Measurements from ENCODE around the gene FGFR2. TPM values are rescaled to one million over a fixed set of nuclear protein-coding genes. Genes with fewer than 3 reads are reported as not detected.
A peak's percentile ranks its signal among the peaks of the same experiment; 100 is the strongest.

Gene FGFR2
- total RNA-seq, 4 donors from 2014 or later: 105 to 222 (median 155) TPM

DNA sequence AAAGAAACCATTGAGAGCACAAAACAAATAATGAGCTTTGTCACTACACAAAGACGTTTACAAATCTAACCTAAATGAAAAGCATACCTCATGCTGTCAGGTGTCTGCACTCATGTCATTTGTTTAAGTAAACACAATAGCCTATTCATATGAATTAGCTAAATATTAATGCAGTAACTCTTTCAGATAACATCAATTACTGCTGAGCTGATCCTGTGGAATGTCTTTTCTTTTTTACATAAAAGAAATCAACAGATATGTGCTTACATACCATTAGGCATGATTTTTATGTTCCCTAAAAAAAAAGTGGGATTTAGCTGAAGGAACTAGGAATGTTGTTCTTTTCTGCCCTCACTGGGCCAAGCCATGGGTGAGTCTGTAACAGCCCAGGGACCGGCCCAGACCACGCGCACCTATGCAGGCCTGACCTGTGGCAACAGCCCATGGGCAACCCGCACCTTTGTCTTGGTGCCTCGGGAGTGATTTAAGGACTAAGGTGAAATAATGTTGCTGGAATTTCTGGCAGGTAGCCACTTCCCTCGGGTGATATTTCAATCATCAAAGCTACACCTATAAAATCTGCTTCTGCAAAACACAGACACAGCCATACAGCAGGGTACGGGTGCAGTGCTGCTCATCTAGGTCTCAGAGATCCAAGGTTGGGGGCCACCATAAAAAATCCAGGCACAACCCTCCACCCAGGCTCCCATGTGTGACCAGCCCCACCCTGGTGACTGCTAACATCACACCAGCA lies 44.6 kb downstream of the FGFR2 start:
- peak overlapping the region; percentile 53 for H3K27ac ChIP-seq
- WGBS: 60% methylated on average over 8 of the region's 8 CpGs
- no peak for DNase-seq (ENCODE audit: low spot score in 2 of 2)
- no peak overlapping the region for H3K4me3 ChIP-seq
- TF ChIP-seq, protein P1, sequence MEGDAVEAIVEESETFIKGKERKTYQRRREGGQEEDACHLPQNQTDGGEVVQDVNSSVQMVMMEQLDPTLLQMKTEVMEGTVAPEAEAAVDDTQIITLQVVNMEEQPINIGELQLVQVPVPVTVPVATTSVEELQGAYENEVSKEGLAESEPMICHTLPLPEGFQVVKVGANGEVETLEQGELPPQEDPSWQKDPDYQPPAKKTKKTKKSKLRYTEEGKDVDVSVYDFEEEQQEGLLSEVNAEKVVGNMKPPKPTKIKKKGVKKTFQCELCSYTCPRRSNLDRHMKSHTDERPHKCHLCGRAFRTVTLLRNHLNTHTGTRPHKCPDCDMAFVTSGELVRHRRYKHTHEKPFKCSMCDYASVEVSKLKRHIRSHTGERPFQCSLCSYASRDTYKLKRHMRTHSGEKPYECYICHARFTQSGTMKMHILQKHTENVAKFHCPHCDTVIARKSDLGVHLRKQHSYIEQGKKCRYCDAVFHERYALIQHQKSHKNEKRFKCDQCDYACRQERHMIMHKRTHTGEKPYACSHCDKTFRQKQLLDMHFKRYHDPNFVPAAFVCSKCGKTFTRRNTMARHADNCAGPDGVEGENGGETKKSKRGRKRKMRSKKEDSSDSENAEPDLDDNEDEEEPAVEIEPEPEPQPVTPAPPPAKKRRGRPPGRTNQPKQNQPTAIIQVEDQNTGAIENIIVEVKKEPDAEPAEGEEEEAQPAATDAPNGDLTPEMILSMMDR (IDR thresholded peaks at IDR 0.05): no peak
- TF ChIP-seq EP300 (IDR thresholded peaks at IDR 0.05) (no peak), POLR2AphosphoS5 (IDR thresholded peaks at IDR 0.05) (no peak), POLR2A (IDR thresholded peaks at IDR 0.05) (no peak)
- H3K36me3 ChIP-seq: peaks cover 22% of the 10 kb centered on the region
- no peaks in the 10 kb centered on the region for H3K27me3 ChIP-seq
- H3K4me1 ChIP-seq: peaks cover 20% of the 10 kb centered on the region
- H3K9me3 ChIP-seq: no peaks in the 10 kb centered on the region

DNA sequence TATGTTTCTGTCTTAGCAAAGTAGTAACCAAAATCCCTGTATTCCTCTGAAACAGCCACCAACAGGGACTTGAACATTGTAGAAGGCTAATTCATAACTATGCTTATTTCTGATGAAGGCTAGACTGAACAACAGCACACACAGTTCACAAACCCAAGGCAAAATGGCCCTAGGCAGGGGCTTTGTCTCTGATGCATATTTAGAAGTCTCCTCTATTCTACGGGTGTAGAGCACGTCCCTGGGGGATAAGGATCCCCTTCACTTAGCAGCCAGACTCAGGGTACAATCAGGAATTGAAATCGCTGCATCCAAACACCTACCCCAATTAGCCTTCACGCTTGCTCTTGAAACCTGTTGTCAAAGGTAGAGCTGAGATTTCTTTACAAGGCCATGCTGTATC lies 45.5 kb downstream of the FGFR2 start:
- no peak for TF ChIP-seq POLR2AphosphoS5 (IDR thresholded peaks at IDR 0.05)
- TF ChIP-seq, protein P1 (IDR thresholded peaks at IDR 0.05): no peak
- no peak for TF ChIP-seq EP300 (IDR thresholded peaks at IDR 0.05)
- TF ChIP-seq POLR2A (IDR thresholded peaks at IDR 0.05): no peak
- H3K9me3 ChIP-seq: no peaks in the 10 kb centered on the region
- peaks cover 20% of the 10 kb centered on the region for H3K4me1 ChIP-seq
- no peak overlapping the region for H3K4me3 ChIP-seq
- H3K27me3 ChIP-seq: no peaks in the 10 kb centered on the region
- 74% methylated on average over 4 of the region's 4 CpGs for WGBS
- DNase-seq (ENCODE audit: low spot score in 2 of 2): peak in 1 of 2 donors; percentile 2
- peak overlapping the region; percentile 53 for H3K27ac ChIP-seq
- peaks cover 22% of the 10 kb centered on the region for H3K36me3 ChIP-seq

DNA sequence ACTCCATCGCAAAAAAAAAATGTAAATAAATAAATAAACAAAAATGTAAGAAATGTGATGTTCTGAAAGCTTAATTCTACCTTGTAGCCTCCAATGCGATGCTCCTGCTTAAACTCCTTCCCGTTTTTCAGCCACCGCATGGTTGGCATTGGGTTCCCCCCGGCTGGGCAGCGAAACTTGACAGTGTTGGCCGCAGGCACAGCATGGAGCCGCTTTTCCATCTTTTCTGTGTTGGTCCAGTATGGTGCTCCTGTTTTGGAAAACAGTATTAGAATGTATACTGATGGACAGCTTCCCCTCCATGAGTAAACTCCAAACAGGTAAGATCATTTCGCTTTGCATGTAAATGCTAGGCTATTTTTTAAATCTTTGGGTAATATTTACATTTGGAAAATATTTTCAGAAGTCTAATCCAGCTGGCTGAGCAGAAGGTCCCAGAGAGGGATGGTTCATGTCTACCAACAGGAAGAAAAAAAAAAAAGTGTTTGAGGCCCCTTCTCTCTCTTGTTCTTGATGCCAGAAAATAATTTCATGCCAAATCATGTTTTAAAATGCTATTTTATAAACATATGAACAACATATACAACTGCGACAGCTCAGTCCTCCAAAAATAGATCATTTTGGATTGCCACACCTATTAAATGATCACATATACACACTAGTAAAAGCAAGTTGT lies 46.9 kb downstream of the FGFR2 start:
- peak in 1 of 2 donors; percentile 11 for DNase-seq (ENCODE audit: low spot score in 2 of 2)
- WGBS: 91% methylated on average over 10 of the region's 10 CpGs
- H3K4me1 ChIP-seq: peaks cover 15% of the 10 kb centered on the region
- H3K36me3 ChIP-seq: peaks cover 22% of the 10 kb centered on the region
- TF ChIP-seq POLR2A (IDR thresholded peaks at IDR 0.05): no peak
- TF ChIP-seq EP300 (IDR thresholded peaks at IDR 0.05): no peak
- TF ChIP-seq POLR2AphosphoS5 (IDR thresholded peaks at IDR 0.05): no peak
- TF ChIP-seq, protein P1 (IDR thresholded peaks at IDR 0.05): no peak
- H3K27ac ChIP-seq: no peak overlapping the region
- H3K9me3 ChIP-seq: no peaks in the 10 kb centered on the region
- no peak overlapping the region for H3K4me3 ChIP-seq
- H3K27me3 ChIP-seq: no peaks in the 10 kb centered on the region

DNA sequence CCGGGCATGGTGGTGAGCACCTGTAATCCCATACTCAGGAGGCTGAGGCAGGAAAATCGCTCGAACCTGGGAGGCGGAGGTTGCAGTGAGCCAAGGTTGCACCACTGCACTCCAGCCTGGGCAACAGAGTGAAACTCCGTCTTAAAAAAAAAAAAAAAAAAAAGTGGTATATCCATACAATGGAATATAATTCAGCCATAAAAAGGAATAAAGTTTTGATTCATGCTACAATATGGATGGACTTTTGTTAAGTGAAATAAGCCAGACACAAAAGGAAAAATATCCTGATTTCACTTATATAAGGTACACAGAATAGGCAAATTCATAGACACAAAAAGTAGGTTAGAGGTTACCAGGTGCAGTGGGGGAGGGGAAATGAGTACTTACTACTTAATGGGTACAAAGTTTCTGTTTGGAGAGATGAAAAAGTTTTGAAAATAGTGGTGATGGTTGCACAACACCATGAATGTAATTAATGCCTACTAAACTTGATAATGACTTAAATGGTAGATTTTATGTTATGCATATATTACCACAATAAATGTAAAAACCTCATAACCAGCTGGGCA lies 53.9 kb downstream of the FGFR2 start:
- 97% methylated on average over 5 of the region's 5 CpGs for WGBS
- Histone ChIP-seq H3K9me3 (no peaks in the 10 kb centered on the region), H3K27me3 (no peaks in the 10 kb centered on the region), H3K4me1 (peaks cover 9% of the 10 kb centered on the region), H3K36me3 (peaks cover 21% of the 10 kb centered on the region), H3K27ac (no peak overlapping the region), H3K4me3 (no peak overlapping the region)
- DNase-seq (ENCODE audit: low spot score in 2 of 2): no peak
- TF ChIP-seq POLR2A (IDR thresholded peaks at IDR 0.05) (no peak), EP300 (IDR thresholded peaks at IDR 0.05) (no peak), POLR2AphosphoS5 (IDR thresholded peaks at IDR 0.05) (no peak)
- TF ChIP-seq, protein P1 (IDR thresholded peaks at IDR 0.05): no peak

DNA sequence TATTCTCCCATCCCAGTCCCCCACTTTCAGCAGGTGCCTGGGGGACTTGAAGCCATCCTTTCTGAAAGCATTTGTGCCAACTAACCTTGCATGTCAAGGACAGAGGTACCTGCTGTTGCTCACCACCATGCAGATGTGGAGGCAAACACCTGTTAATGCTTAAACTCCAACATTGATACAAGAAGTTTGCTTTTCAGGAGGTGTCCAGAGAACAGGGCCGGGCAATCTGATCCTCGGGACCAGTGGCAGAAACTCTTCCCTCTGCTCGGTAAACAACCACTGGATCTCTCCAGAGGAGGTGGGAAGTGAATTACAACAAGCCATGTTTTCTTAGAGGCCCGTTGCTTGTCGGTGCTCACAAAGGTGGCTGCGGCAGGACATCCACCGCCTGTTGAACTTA lies 54.7 kb downstream of the FGFR2 start:
- no peaks in the 10 kb centered on the region for H3K9me3 ChIP-seq

More for the DNA sequence above, 54.7 kb downstream of the FGFR2 start:
- peaks cover 9% of the 10 kb centered on the region for H3K4me1 ChIP-seq
- no peak overlapping the region for H3K4me3 ChIP-seq
- WGBS: 83% methylated on average over 7 of the region's 7 CpGs
- TF ChIP-seq POLR2A (IDR thresholded peaks at IDR 0.05) (no peak), POLR2AphosphoS5 (IDR thresholded peaks at IDR 0.05) (no peak), EP300 (IDR thresholded peaks at IDR 0.05) (no peak)
- TF ChIP-seq, protein P1 (IDR thresholded peaks at IDR 0.05): no peak
- H3K27ac ChIP-seq: no peak overlapping the region
- no peak for DNase-seq (ENCODE audit: low spot score in 2 of 2)
- no peaks in the 10 kb centered on the region for H3K27me3 ChIP-seq
- H3K36me3 ChIP-seq: peaks cover 16% of the 10 kb centered on the region

All from suprapubic skin (tissue), 4 donors.